Left ventricle myocardium inferior (tissue), 1 donor: ENCODE measurements around the gene FILIP1. TPM values are rescaled to one million over a fixed set of nuclear protein-coding genes. Genes with fewer than 3 reads are reported as not detected.

ENCODE experiments used
- DNase-seq: peaks from one replicate; pipeline ENCODE4 v3.0.0-alpha.2; 2020
- H3K27ac ChIP-seq: fragments of 200-600 bp; replicated peaks from 2 replicates; pipeline ENCODE4 v1.8.0; 2021
- H3K27me3 ChIP-seq: fragments of 200-600 bp; 2 replicates; pipeline ENCODE4 v1.8.0; 2021; ENCODE audit warnings: low read depth
- H3K36me3 ChIP-seq: fragments of 200-600 bp; 2 replicates; pipeline ENCODE4 v1.8.0; 2021
- H3K4me1 ChIP-seq: fragments of 200-600 bp; 2 replicates; pipeline ENCODE4 v1.8.0; 2021
- H3K4me3 ChIP-seq: fragments of 200-600 bp; 2 replicates; pipeline ENCODE4 v1.8.0; 2021; ENCODE audit warnings: mild to moderate bottlenecking, moderate library complexity
- H3K9me3 ChIP-seq: fragments of 200-600 bp; replicated peaks from 2 replicates; pipeline ENCODE4 v1.8.0; 2021
- CTCF ChIP-seq: fragments of 200-600 bp; IDR thresholded peaks from 2 replicates; pipeline ENCODE4 v1.8.0; 2021; ENCODE audit warnings: antibody characterized with exemption, mild to moderate bottlenecking, borderline replicate concordance
- intact Hi-C: fragments of 100-400 bp; cut with micrococcal nuclease; formaldehyde crosslinking; loops from one replicate; pipeline ENCODE4 v1.11.0; 2022
- total RNA-seq: library from RNA; stranded (reverse); fragmentation: NEBNext Ultra II Directional; extraction: Animal tissue kit (Norgen Biotek cat#: 25700); gene quantifications from one replicate; pipeline ENCODE4 v1.2.1, GENCODE V29; 2021
- donor health status: DM: no; HTN: yes; CAD: no; lungs with severe emphysema.

FILIP1 gene
- total RNA-seq, 1 donor from 2014 or later, result 173 TPM

GRCh38 chr6:75472885-75473284 lies 20.7 kb downstream of the FILIP1 start:
- Histone ChIP-seq H3K4me1 (peaks cover 76% of the 10 kb centered on the region), H3K4me3 (no peak overlapping the region)
- no peak for TF ChIP-seq CTCF

GRCh38 chr6:75467966-75468365 lies 25.6 kb downstream of the FILIP1 start:
- Histone ChIP-seq H3K27me3 (no peaks in the 10 kb centered on the region), H3K4me1 (peaks cover 78% of the 10 kb centered on the region), H3K36me3 (no peaks in the 10 kb centered on the region), H3K4me3 (peak overlapping the region; percentile 11), H3K27ac (peak overlapping the region; percentile 54), H3K9me3 (peaks cover 3% of the 10 kb centered on the region)
- no peak for DNase-seq
- TF ChIP-seq CTCF, result no peak
- intact Hi-C loops, result no loop called here

More at GRCh38 chr6:75472885-75473284, 20.7 kb downstream of the FILIP1 start:
- Histone ChIP-seq H3K27me3 (no peaks in the 10 kb centered on the region), H3K9me3 (peaks cover 3% of the 10 kb centered on the region), H3K36me3 (no peaks in the 10 kb centered on the region), H3K27ac (no peak overlapping the region)
- DNase-seq, result no peak
- intact Hi-C loops, result no loop called here

- no peak for TF ChIP-seq CTCF
- Histone ChIP-seq H3K4me3 (no peak overlapping the region), H3K27me3 (no peaks in the 10 kb centered on the region), H3K36me3 (no peaks in the 10 kb centered on the region), H3K27ac (peak overlapping the region; percentile 54), H3K9me3 (peaks cover 3% of the 10 kb centered on the region), H3K4me1 (peaks cover 80% of the 10 kb centered on the region)
- intact Hi-C loops, result no loop called here
- DNase-seq, result no peak
These were observed 26.3 kb downstream of the FILIP1 start for GRCh38 chr6:75467284-75467683.

- peaks cover 81% of the 10 kb centered on the region for H3K4me1 ChIP-seq
- intact Hi-C loops, result no loop called here
These were observed 27.0 kb downstream of the FILIP1 start for GRCh38 chr6:75466636-75467035.

GRCh38 chr6:75463908-75464307 lies 29.7 kb downstream of the FILIP1 start:
- H3K9me3 ChIP-seq, result peaks cover 3% of the 10 kb centered on the region
- H3K4me3 ChIP-seq, result peak overlapping the region; percentile 15
- H3K27ac ChIP-seq, result peak overlapping the region; percentile 60
- intact Hi-C loops, result no loop called here
- TF ChIP-seq CTCF, result no peak
- no peak for DNase-seq
- no peaks in the 10 kb centered on the region for H3K36me3 ChIP-seq
- H3K27me3 ChIP-seq, result no peaks in the 10 kb centered on the region
- peaks cover 99% of the 10 kb centered on the region for H3K4me1 ChIP-seq

More at GRCh38 chr6:75466636-75467035, 27.0 kb downstream of the FILIP1 start:
- H3K27ac ChIP-seq, result peak overlapping the region; percentile 54
- H3K4me3 ChIP-seq, result no peak overlapping the region
- peaks cover 3% of the 10 kb centered on the region for H3K9me3 ChIP-seq
- TF ChIP-seq CTCF, result no peak
- DNase-seq, result no peak
- H3K36me3 ChIP-seq, result no peaks in the 10 kb centered on the region
- H3K27me3 ChIP-seq, result no peaks in the 10 kb centered on the region
